A549 (cell line): Measurements from ENCODE around the gene PSMD6.

Experiments used
- CTCF ChIP-seq: fragments of >200 bp; sonication (Bioruptor Twin); formaldehyde crosslinking; IDR thresholded peaks from 3 replicates; pipeline ENCODE4 v1.5.1; 2016
- ESRRA ChIP-seq: fragments of 150-350 bp; IDR thresholded peaks from 2 replicates; pipeline ENCODE4 v1.6.1; 2014; ENCODE audit warnings: mild to moderate bottlenecking, low read length, borderline replicate concordance
- JUN ChIP-seq, 2 experiments: fragments of >200 bp; sonication (Bioruptor Twin); formaldehyde crosslinking; IDR thresholded peaks; 2 replicates in 1 of 2; 3 replicates in 1 of 2; pipeline ENCODE4 v1.6.1; 2016 to 2017
- POLR2AphosphoS2 ChIP-seq: conservative IDR thresholded peaks from 2 replicates; pipeline ENCODE4 v1.6.1; 2012; ENCODE audit warnings: low read length, improper control_type of control experiment, inconsistent platforms
- RARB ChIP-seq: fragments of 250-450 bp; sonication (Bioruptor Pico); IDR thresholded peaks from 2 replicates; pipeline ENCODE4 v1.8.0; 2021; ENCODE audit warnings: mild to moderate bottlenecking, moderate library complexity
- RNF2 ChIP-seq: fragments of 200-600 bp; sonication (generic); IDR thresholded peaks from 2 replicates; pipeline ENCODE4 v1.6.1; 2016; ENCODE audit warnings: low read depth, mild to moderate bottlenecking, antibody characterized with exemption, moderate library complexity, borderline replicate concordance
- USF2 ChIP-seq: fragments of 450-650 bp; IDR thresholded peaks from 2 replicates; pipeline ENCODE4 v1.6.1; 2014; ENCODE audit warnings: antibody characterized with exemption

- TF ChIP-seq ESRRA (no peak), USF2 (no peak), POLR2AphosphoS2 (no peak), RNF2 (no peak), JUN (IDR thresholded peaks at IDR 0.05) (no peak), RARB (CRISPR knock-in tag) (no peak), CTCF (no peak)
Measured at GRCh38 chr3:64003589-64003988, 19.7 kb downstream of the PSMD6 start.
